GM18909 (cell line): Measurements from ENCODE around the gene CKMT2.

Source experiments
- ATAC-seq: cut with Tn5 transposase; IDR thresholded peaks from one replicate; pipeline ENCODE4 v1.9.1; 2021; ENCODE audit warnings: mild to moderate bottlenecking; ENCODE audit not compliant: unreplicated experiment, poor library complexity

CKMT2 gene

GRCh38 chr5:81300921-81301270, 67.8 kb downstream of the CKMT2 start:
- no peak for ATAC-seq

- peak; percentile 98 for ATAC-seq
Observed at GRCh38 chr5:81301271-81302015, 68.3 kb downstream of the CKMT2 start, which contains the start of gene ZCCHC9. Gene ZCCHC9 (plus strand): TSS chr5:81301587. CDS start chr5:81304758, 3,171 bp downstream.

- no peak for ATAC-seq
Observed at GRCh38 chr5:81302596-81302995, 69.5 kb downstream of the CKMT2 start.

- ATAC-seq, result no peak
Observed at GRCh38 chr5:81303563-81303962, 70.4 kb downstream of the CKMT2 start.

GRCh38 chr5:81305785-81306184, 72.7 kb downstream of the CKMT2 start:
- ATAC-seq, result no peak

GRCh38 chr5:81308836-81309235, 75.7 kb downstream of the CKMT2 start:
- no peak for ATAC-seq

- ATAC-seq, result no peak
Observed at GRCh38 chr5:81310402-81311063, 77.4 kb downstream of the CKMT2 start.

- ATAC-seq, result no peak
Observed at GRCh38 chr5:81313278-81313677, 80.2 kb downstream of the CKMT2 start.

GRCh38 chr5:81313686-81314085, 80.6 kb downstream of the CKMT2 start:
- no peak for ATAC-seq

- no peak for ATAC-seq
Observed at GRCh38 chr5:81314581-81314980, 81.5 kb downstream of the CKMT2 start.

- ATAC-seq, result no peak
Observed at GRCh38 chr5:81315336-81315735, 82.2 kb downstream of the CKMT2 start.

- no peak for ATAC-seq
Observed at GRCh38 chr5:81315830-81316229, 82.7 kb downstream of the CKMT2 start.
